Tibial nerve (tissue), 4 donors: ENCODE data around the gene DAPP1.

ENCODE experiments used
- EP300 ChIP-seq, 2 donors: sonication (generic); formaldehyde crosslinking; IDR thresholded peaks; one replicate each; pipeline ENCODE4 v1.6.1; 2017; ENCODE audit warnings: antibody characterized with exemption in 2 of 2, mild to moderate bottlenecking in 1 of 2
- POLR2A ChIP-seq, 2 donors: fragments of 450-650 bp; IDR thresholded peaks; one replicate each; pipeline ENCODE4 v1.6.1; 2017; ENCODE audit warnings: antibody characterized with exemption in 2 of 2, mild to moderate bottlenecking in 2 of 2, moderate library complexity in 2 of 2
- TF ChIP-seq, protein P1 (sequence below), 5 experiments: fragments of 200-600 bp in 3 of 5; fragments of 450-650 bp in 2 of 5; sonication (generic) in 3 of 5; IDR thresholded peaks; one replicate each; pipeline ENCODE4 v1.5.1; 2016 to 2019; ENCODE audit warnings: antibody characterized with exemption in 5 of 5, mild to moderate bottlenecking in 3 of 5, moderate library complexity in 2 of 5

DNA sequence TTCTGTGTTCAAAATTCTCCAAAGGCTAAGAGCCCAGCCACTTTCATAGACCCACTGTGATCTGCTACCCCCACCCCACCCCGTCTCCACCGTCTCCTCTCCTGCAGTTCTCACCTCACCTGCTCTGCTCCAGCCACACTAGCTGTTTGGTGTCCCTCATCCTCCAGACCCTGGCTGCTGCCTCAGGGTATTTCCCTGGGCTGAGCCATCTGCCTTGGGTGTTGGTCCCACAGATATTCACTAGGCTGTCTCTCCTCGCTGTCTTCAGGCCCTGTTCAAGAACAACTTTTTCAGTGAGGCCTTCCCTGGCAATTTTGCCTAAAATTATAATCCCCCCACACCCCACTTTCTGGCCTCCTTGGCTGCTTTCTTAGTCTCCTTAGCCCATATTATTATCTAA is 31.8 kb upstream of the DAPP1 start:
- TF ChIP-seq, protein P1, sequence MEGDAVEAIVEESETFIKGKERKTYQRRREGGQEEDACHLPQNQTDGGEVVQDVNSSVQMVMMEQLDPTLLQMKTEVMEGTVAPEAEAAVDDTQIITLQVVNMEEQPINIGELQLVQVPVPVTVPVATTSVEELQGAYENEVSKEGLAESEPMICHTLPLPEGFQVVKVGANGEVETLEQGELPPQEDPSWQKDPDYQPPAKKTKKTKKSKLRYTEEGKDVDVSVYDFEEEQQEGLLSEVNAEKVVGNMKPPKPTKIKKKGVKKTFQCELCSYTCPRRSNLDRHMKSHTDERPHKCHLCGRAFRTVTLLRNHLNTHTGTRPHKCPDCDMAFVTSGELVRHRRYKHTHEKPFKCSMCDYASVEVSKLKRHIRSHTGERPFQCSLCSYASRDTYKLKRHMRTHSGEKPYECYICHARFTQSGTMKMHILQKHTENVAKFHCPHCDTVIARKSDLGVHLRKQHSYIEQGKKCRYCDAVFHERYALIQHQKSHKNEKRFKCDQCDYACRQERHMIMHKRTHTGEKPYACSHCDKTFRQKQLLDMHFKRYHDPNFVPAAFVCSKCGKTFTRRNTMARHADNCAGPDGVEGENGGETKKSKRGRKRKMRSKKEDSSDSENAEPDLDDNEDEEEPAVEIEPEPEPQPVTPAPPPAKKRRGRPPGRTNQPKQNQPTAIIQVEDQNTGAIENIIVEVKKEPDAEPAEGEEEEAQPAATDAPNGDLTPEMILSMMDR (IDR thresholded peaks at IDR 0.05), result no peak
- TF ChIP-seq POLR2A (IDR thresholded peaks at IDR 0.05) (no peak), EP300 (IDR thresholded peaks at IDR 0.05) (no peak)
